H1 (cell line): ENCODE measurements around the gene BAHD1. TPM values are rescaled to one million over a fixed set of nuclear protein-coding genes. Genes with fewer than 3 reads are reported as not detected.

ENCODE experiments used
- CTCF ChIA-PET: fragments of 300-600 bp; sonication (Branson Sonifier 250); formaldehyde crosslinking; loops from one replicate; lab custom pipeline; 2021; ENCODE audit not compliant: partially characterized antibody; lab: Charles Lee
- POLR2A ChIA-PET: fragments of 300-600 bp; sonication (Branson Sonifier 250); formaldehyde crosslinking; loops from one replicate; lab custom pipeline; 2021; ENCODE audit warnings: inconsistent platforms; ENCODE audit not compliant: partially characterized antibody; lab: Charles Lee
- DNase-seq, 2 experiments: peaks; one replicate each; pipeline versions ENCODE4 v3.0.0 to v3.0.0-alpha.2; 2010 to 2022; ENCODE audit warnings: low spot score in 2 of 2, low read depth in 1 of 2, mixed read lengths in 1 of 2
- FAIRE-seq: peaks from 2 replicates; lab custom pipeline; 2011; peaks lifted over from hg19 to GRCh38; lab: Jason Lieb, UNC
- H2AFZ ChIP-seq: 2 replicates; pipeline ENCODE4 v1.8.1; 2012; ENCODE audit warnings: low read length, inconsistent platforms
- H2AK5ac ChIP-seq: 2 replicates; pipeline ENCODE4 v1.6.1; 2013; ENCODE audit warnings: low read depth, low read length
- H2BK120ac ChIP-seq: replicated peaks from 2 replicates; pipeline ENCODE3; 2013; ENCODE audit warnings: low read depth, low read length, inconsistent platforms
- H2BK12ac ChIP-seq: 2 replicates; pipeline ENCODE4 v1.6.1; 2013; ENCODE audit warnings: low read depth, low read length
- H2BK15ac ChIP-seq: 2 replicates; pipeline ENCODE4 v1.6.1; 2013; ENCODE audit warnings: low read length
- H2BK20ac ChIP-seq: 2 replicates; pipeline ENCODE4 v1.6.1; 2013; ENCODE audit warnings: low read length
- H2BK5ac ChIP-seq: 2 replicates; pipeline ENCODE4 v1.6.1; 2013; ENCODE audit warnings: low read depth, low read length
- H3K14ac ChIP-seq: 2 replicates; pipeline ENCODE4 v1.6.1; 2013; ENCODE audit warnings: inconsistent platforms; ENCODE audit not compliant: insufficient read length
- H3K18ac ChIP-seq: 2 replicates; pipeline ENCODE4 v1.6.1; 2013; ENCODE audit warnings: low read length; ENCODE audit errors: extremely low read depth
- H3K23ac ChIP-seq: 2 replicates; pipeline ENCODE4 v1.6.1; 2013; ENCODE audit warnings: inconsistent platforms; ENCODE audit not compliant: insufficient read length
- H3K23me2 ChIP-seq: 2 replicates; pipeline ENCODE4 v1.6.1; 2013; ENCODE audit warnings: low read depth, low read length
- H3K27ac ChIP-seq: 2 replicates; pipeline ENCODE4 v1.6.1; 2011; ENCODE audit warnings: low read depth, low read length, inconsistent platforms
- H3K27me3 ChIP-seq, 4 experiments: replicated peaks in 1 of 4; 1 replicate in 1 of 4; 2 replicates in 3 of 4; pipeline versions ENCODE4 v1.6.1 to v1.8.1; 2011 to 2013; ENCODE audit warnings: low read length in 3 of 4, mild to moderate bottlenecking in 3 of 4, inconsistent platforms in 2 of 4, mixed read lengths in 2 of 4, moderate library complexity in 1 of 4; ENCODE audit not compliant: control insufficient read depth in 3 of 4, insufficient read depth in 3 of 4; ENCODE audit errors: extremely low read depth in 1 of 4
- H3K36me3 ChIP-seq, 4 experiments: 2 replicates each; pipeline versions ENCODE4 v1.6.1 to v1.8.1; 2011 to 2013; ENCODE audit warnings: mild to moderate bottlenecking in 4 of 4, low read length in 3 of 4, moderate library complexity in 2 of 4, control low read depth in 1 of 4, inconsistent platforms in 1 of 4; ENCODE audit not compliant: insufficient read depth in 4 of 4, control insufficient read depth in 2 of 4
- H3K4ac ChIP-seq: replicated peaks from 2 replicates; pipeline ENCODE3; 2013; ENCODE audit warnings: low read length, low read depth, mixed read lengths, inconsistent platforms; ENCODE audit not compliant: insufficient read length
- H3K4me1 ChIP-seq, 4 experiments: replicated peaks in 1 of 4; 1 replicate in 1 of 4; 2 replicates in 3 of 4; pipeline versions ENCODE4 v1.6.1 to v1.8.1; 2011 to 2013; ENCODE audit warnings: low read length in 3 of 4, inconsistent platforms in 2 of 4, mixed read lengths in 1 of 4; ENCODE audit not compliant: insufficient read depth in 4 of 4, control insufficient read depth in 3 of 4
- H3K4me2 ChIP-seq, 2 experiments: 2 replicates each; pipeline versions ENCODE4 v1.6.1 to v1.8.1; 2011 to 2013; ENCODE audit warnings: low read depth in 2 of 2, low read length in 2 of 2, control low read depth in 1 of 2, inconsistent platforms in 1 of 2, mild to moderate bottlenecking in 1 of 2; ENCODE audit not compliant: insufficient read depth in 1 of 2
- H3K4me3 ChIP-seq, 4 experiments: fragments of 200-600, 300-600 bp in 1 of 4; sonication (generic), shearing (Covaris generic), sonication (Bioruptor Twin) in 1 of 4; 2 replicates each; pipeline versions ENCODE4 v1.5.1 to v1.8.1; 2011 to 2016; ENCODE audit warnings: low read length in 4 of 4, low read depth in 3 of 4, control low read depth in 2 of 4, inconsistent platforms in 2 of 4, mild to moderate bottlenecking in 2 of 4, mixed read lengths in 1 of 4, moderate library complexity in 1 of 4; ENCODE audit not compliant: insufficient read depth in 2 of 4; ENCODE audit errors: extremely low read depth in 1 of 4
- H3K56ac ChIP-seq: replicated peaks from 2 replicates; pipeline ENCODE3; 2013; ENCODE audit warnings: low read depth, mild to moderate bottlenecking, mixed read lengths, low read length, inconsistent platforms; ENCODE audit not compliant: insufficient read length
- H3K79me1 ChIP-seq: 2 replicates; pipeline ENCODE4 v1.6.1; 2013; ENCODE audit warnings: low read depth, low read length, control low read depth
- H3K79me2 ChIP-seq, 2 experiments: 2 replicates each; pipeline versions ENCODE4 v1.6.1 to v1.8.1; 2012 to 2013; ENCODE audit warnings: low read length in 2 of 2, mild to moderate bottlenecking in 2 of 2, inconsistent platforms in 1 of 2; ENCODE audit not compliant: insufficient read depth in 2 of 2, control insufficient read depth in 1 of 2
- H3K9ac ChIP-seq, 4 experiments: replicated peaks in 1 of 4; 1 replicate in 1 of 4; 2 replicates in 3 of 4; pipeline versions ENCODE4 v1.6.1 to v1.8.1; 2011 to 2013; ENCODE audit warnings: low read depth in 3 of 4, low read length in 3 of 4, control low read depth in 2 of 4, mild to moderate bottlenecking in 2 of 4, moderate library complexity in 2 of 4, inconsistent platforms in 1 of 4; ENCODE audit errors: extremely low read depth in 1 of 4
- H3K9me3 ChIP-seq, 2 experiments: 2 replicates each; pipeline versions ENCODE4 v1.6.1 to v1.8.1; 2012 to 2013; ENCODE audit warnings: mild to moderate bottlenecking in 2 of 2, moderate library complexity in 2 of 2, control low read depth in 1 of 2, inconsistent platforms in 1 of 2, low read depth in 1 of 2, low read length in 1 of 2, mixed read lengths in 1 of 2; ENCODE audit not compliant: insufficient read depth in 2 of 2
- H4K20me1 ChIP-seq, 2 experiments: replicated peaks in 1 of 2; 2 replicates each; pipeline versions ENCODE3 to v1.8.1; 2011 to 2013; ENCODE audit warnings: inconsistent platforms in 2 of 2, low read length in 2 of 2, mild to moderate bottlenecking in 1 of 2; ENCODE audit not compliant: insufficient read depth in 2 of 2, control insufficient read depth in 1 of 2
- H4K5ac ChIP-seq: 2 replicates; pipeline ENCODE4 v1.6.1; 2013; ENCODE audit warnings: low read length, low read depth, mixed read lengths, inconsistent platforms; ENCODE audit not compliant: insufficient read length
- H4K8ac ChIP-seq: 2 replicates; pipeline ENCODE4 v1.8.0; 2013; ENCODE audit warnings: mild to moderate bottlenecking, moderate library complexity, low read length, inconsistent platforms; ENCODE audit not compliant: insufficient read depth; ENCODE audit errors: extremely low read depth
- H4K91ac ChIP-seq: replicated peaks from 2 replicates; pipeline ENCODE3; 2013; ENCODE audit warnings: low read length, mixed read lengths, inconsistent platforms; ENCODE audit not compliant: insufficient read length
- CHD1 ChIP-seq: IDR thresholded peaks from 2 replicates; pipeline ENCODE4 v1.6.1; 2012; ENCODE audit warnings: low read depth, low read length, improper control_type of control experiment
- CTCF ChIP-seq, 3 experiments: IDR thresholded peaks; 1 replicate in 2 of 3; 2 replicates in 1 of 3; pipeline versions ENCODE4 v1.5.1 to v1.6.1; 2011; ENCODE audit warnings: low read length in 3 of 3, mild to moderate bottlenecking in 3 of 3, inconsistent platforms in 2 of 3, low read depth in 1 of 3, moderate library complexity in 1 of 3; ENCODE audit not compliant: insufficient read depth in 1 of 3; ENCODE audit errors: control extremely low read depth in 1 of 3
- WGBS, 2 experiments: shearing (Covaris generic) in 1 of 2; methylation state at CpG; one replicate each; pipeline versions ENCODE4 v1.1.6 to v1.1.7; 2013 to 2015; ENCODE audit warnings: low lambda C conversion rate in 2 of 2, mixed read lengths in 2 of 2, inconsistent platforms in 1 of 2, low coverage in 1 of 2, missing lambda C conversion rate in 1 of 2; ENCODE audit not compliant: insufficient replicate concordance in 2 of 2, insufficient coverage in 1 of 2, insufficient read length in 1 of 2; ENCODE audit errors: extremely low coverage in 1 of 2, missing lambda C conversion rate in 1 of 2; 5-methylcytosine and 5-hydroxymethylcytosine counted together
- polyA plus RNA-seq, 7 experiments: library from polyadenylated mRNA; depleted of rRNA in 3 of 7; stranded (reverse) in 5 of 7; unstranded in 2 of 7; fragments of >200 nt in 5 of 7; fragments of 200-250 nt in 2 of 7; gene quantifications; 1 replicate in 5 of 7; 2 replicates in 1 of 7; 4 replicates in 1 of 7; pipeline versions ENCODE4 v1.2.1 to v1.2.3, GENCODE V29; 2011 to 2013; ENCODE audit warnings: missing spikeins in 2 of 7, mixed read lengths in 2 of 7
- total RNA-seq: library from RNA; stranded (reverse); fragmentation: NEBNext Ultra II Directional; extraction: Animal tissue kit (Norgen Biotek cat#: 25700); gene quantifications from 2 replicates; pipeline ENCODE4 v1.2.1, GENCODE V29; 2021

The BAHD1 gene
- total and polyA plus RNA-seq, 2 of the 8 experiments (the other 6 are each of a cell fraction or from before 2014, with no cell fraction given): 15.0 to 38.9 TPM

- no peak overlapping the region for H2BK120ac ChIP-seq
- no peaks in the 10 kb centered on the region for H3K79me2 ChIP-seq
- H3K9me3 ChIP-seq: no peaks in the 10 kb centered on the region
- H4K91ac ChIP-seq: no peak overlapping the region
- peaks cover 0 to 6% (median 3%) of the 10 kb centered on the region in 4 experiments; a peak in 4 of 7 replicates for H3K4me1 ChIP-seq
- no peak overlapping the region for H4K8ac ChIP-seq
- no peak overlapping the region for H3K4me3 ChIP-seq
- no peak for DNase-seq
- H3K18ac ChIP-seq: no peak overlapping the region
- TF ChIP-seq CHD1 (no peak), CTCF (IDR thresholded peaks at IDR 0.05; ENCODE audit: control extremely low read depth in 1 of 3, insufficient read depth in 1 of 3, low read depth in 1 of 3, low read length in 3 of 3) (peak in 1 of 3 experiments; percentile 10; a peak in 1 of 4 replicates)
- TF ChIP-seq, all 59 proteins: peak for 1
- Histone ChIP-seq H2AK5ac (no peak overlapping the region), H3K9ac (no peak overlapping the region), H3K27ac (no peak overlapping the region), H3K23ac (no peak overlapping the region), H3K23me2 (no peaks in the 10 kb centered on the region), H3K4ac (no peak overlapping the region), H3K79me1 (no peaks in the 10 kb centered on the region), H3K14ac (no peak overlapping the region), H2BK15ac (no peak overlapping the region), H4K5ac (no peak overlapping the region), H2BK20ac (no peak overlapping the region), H3K56ac (no peak overlapping the region), H2BK12ac (no peak overlapping the region), H3K4me2 (no peak overlapping the region), H2AFZ (no peak overlapping the region), H3K27me3 (peaks cover 0 to 2% (median 0%) of the 10 kb centered on the region in 4 experiments; a peak in 1 of 7 replicates), H4K20me1 (peaks cover 0 to 8% of the 10 kb centered on the region in 2 experiments), H3K36me3 (peaks cover 22 to 49% (median 33%) of the 10 kb centered on the region in 4 experiments), H2BK5ac (no peak overlapping the region)
- WGBS, 2 experiments: 91% methylated on average over 10 of the region's 10 CpGs; no CpG with 5 or more reads in 1 of the 2 experiments
- POLR2A ChIA-PET: interaction anchor here (1.0 to 8.8 kb wide), 8 partner anchors 9 to 55 kb away, joined by 3 to 77 read pairs (median 3); partner anchors contain the start of genes IVD and KNSTRN
- no peak for FAIRE-seq
- CTCF ChIA-PET: interaction anchor here (1.0 to 16.2 kb wide), 6 partner anchors 22 to 78 kb away, joined by 3 to 184 read pairs (median 4); partner anchors contain the start of gene CCDC9B
These were observed 22.6 kb upstream of the BAHD1 start for GRCh38 chr15:40418126-40418525.
